C4-2B (cell line): ENCODE data around the gene IFT81.
"Not testable (repeated sequence)": the region's sequence is repeated elsewhere in the genome, so short reads cannot be mapped to it uniquely, and the experiment has no call there.

ENCODE experiments used
- H3K27ac ChIP-seq: fragments of 450-650 bp; 2 replicates; pipeline ENCODE4 v1.5.1; 2017
- ZFX ChIP-seq: fragments of 450-650 bp; IDR thresholded peaks from 2 replicates; pipeline ENCODE4 v1.6.1; 2017
- TF ChIP-seq, protein P1 (sequence below): fragments of 450-650 bp; conservative IDR thresholded peaks from 2 replicates; pipeline ENCODE4 v1.5.1; 2017; ENCODE audit warnings: mild to moderate bottlenecking

Gene IFT81

DNA sequence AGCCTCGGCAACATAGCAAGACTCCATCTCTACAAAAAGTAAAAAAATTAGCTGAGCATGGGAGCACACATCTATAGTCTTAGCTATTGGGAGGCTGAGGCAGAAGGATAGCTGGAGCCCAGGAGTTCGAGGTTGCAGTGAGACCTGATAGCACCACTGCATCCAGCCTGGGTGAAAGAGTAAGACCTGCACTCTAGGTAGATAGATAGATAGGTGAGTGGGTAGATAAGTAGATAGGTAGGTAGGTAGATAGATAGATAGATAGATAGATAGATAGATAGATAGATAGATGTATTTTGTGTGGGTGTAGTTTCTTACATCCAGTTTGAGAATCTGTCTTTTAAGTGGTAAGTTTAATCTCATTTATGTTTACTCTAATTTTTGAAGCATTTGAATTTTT lies 72.8 kb downstream of the IFT81 start:
- no peak overlapping the region for H3K27ac ChIP-seq
- TF ChIP-seq ZFX, result no peak
- TF ChIP-seq, protein P1, sequence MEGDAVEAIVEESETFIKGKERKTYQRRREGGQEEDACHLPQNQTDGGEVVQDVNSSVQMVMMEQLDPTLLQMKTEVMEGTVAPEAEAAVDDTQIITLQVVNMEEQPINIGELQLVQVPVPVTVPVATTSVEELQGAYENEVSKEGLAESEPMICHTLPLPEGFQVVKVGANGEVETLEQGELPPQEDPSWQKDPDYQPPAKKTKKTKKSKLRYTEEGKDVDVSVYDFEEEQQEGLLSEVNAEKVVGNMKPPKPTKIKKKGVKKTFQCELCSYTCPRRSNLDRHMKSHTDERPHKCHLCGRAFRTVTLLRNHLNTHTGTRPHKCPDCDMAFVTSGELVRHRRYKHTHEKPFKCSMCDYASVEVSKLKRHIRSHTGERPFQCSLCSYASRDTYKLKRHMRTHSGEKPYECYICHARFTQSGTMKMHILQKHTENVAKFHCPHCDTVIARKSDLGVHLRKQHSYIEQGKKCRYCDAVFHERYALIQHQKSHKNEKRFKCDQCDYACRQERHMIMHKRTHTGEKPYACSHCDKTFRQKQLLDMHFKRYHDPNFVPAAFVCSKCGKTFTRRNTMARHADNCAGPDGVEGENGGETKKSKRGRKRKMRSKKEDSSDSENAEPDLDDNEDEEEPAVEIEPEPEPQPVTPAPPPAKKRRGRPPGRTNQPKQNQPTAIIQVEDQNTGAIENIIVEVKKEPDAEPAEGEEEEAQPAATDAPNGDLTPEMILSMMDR, result no peak

DNA sequence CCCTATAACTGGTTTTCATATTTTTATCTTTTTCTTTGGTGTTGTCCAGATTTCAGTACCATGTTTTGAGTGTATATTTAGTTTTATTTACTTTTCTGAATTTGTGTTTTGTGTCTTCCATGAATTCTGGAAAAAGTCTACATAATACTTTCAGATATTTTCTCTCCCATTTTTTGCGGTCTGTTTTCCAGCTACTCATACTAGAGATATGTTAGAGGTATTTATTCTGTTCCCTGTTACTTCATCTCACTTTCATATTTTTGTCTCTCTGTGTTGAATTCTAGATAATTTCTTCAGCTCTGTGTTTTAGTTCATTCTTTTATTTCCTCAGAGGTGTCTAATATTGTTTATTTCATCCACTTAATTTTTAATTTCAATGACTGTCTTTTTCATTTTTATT lies 74.2 kb downstream of the IFT81 start:
- no peak overlapping the region for H3K27ac ChIP-seq
- TF ChIP-seq, protein P1, result no peak
- no peak for TF ChIP-seq ZFX

DNA sequence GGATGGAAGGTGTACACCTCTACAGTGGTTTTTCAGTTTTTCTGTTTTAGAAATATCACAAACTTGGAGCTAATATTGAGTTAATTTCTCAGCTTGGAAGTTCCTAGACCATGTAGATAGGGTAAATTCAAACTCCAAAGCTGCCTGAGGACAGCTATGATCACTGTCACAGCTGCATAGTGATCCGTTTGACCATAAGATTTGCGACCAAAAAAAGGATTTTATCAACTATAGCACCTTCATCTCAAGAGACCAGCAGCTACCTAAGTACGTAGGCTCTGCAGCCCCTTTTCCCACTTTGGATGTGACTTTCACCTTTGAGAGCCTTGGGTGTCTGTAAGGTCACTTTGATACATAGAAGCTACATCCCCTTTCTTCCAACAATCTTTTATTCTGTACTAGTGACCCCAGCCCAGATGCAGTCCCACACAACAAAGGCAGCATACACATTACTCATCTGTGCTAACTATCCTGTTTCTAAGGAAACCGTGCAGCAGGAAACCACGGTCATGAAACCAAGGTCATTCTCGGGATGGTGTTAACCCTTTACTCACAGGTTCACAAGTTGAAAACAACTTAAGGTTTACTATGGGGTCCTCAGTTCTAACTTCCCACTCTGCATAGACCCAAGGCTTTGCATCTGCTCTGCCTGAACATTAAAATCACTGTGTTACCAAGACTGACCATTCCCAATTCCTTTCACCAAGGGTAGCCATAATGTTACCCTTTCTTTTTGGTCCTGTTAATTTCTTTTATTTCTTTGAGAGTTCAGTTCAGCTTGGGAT lies 75.4 kb downstream of the IFT81 start:
- no peak for TF ChIP-seq ZFX
- TF ChIP-seq, protein P1, result no peak
- H3K27ac ChIP-seq, result no peak overlapping the region

DNA sequence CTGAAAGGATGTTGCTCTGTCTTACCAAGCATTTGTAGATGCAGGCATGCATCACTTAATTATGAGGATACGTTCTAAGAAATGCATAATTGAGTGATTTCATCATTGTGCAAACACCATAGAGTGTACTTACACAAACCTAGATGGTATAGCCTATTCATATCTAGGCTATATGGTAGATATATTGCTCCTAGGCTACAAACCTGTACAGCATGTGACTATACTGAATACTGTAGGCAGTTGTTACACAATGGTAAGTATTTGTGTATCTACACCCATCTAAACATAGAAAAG lies 75.9 kb downstream of the IFT81 start:
- H3K27ac ChIP-seq, result no peak overlapping the region
- TF ChIP-seq, protein P1, result no peak
- no peak for TF ChIP-seq ZFX

DNA sequence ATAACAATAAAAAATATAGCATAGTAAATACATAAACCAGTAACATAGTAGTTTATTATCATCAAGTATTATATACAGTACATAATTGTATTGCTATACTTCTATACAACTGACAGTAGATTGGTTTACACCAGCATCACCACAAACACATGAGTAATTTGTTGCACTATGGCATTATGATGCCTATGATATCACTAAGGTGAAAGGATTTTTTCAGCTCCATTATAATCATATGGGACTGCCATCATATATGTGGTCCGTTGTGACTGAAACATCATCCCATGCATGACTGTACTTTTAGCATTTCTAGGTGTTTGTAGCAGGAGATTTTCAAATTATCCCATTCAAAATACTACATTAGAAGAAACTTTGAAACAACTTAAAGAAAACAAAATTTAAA lies 77.8 kb downstream of the IFT81 start:
- no peak overlapping the region for H3K27ac ChIP-seq
- TF ChIP-seq, protein P1, result no peak
- no peak for TF ChIP-seq ZFX

DNA sequence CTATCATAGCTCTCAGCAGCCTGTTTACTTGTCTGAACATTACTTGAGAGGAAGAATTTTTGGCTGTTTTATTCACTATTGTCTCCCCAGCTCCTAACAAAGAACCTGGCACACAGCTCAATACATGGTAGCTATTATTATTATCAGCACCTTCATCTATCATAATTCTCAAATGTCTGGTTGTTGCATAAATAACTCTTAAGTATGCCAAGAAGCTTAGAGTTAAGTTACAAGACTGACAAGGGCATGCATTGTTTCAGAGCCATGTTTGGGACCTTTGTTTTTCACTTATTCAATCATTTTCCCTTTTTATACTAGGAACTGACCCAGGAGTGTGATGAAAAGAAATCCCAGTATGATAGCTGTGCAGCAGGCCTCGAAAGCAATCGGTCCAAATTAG lies 79.4 kb downstream of the IFT81 start:
- H3K27ac ChIP-seq, result no peak overlapping the region
- TF ChIP-seq, protein P1, result no peak
- TF ChIP-seq ZFX, result no peak

DNA sequence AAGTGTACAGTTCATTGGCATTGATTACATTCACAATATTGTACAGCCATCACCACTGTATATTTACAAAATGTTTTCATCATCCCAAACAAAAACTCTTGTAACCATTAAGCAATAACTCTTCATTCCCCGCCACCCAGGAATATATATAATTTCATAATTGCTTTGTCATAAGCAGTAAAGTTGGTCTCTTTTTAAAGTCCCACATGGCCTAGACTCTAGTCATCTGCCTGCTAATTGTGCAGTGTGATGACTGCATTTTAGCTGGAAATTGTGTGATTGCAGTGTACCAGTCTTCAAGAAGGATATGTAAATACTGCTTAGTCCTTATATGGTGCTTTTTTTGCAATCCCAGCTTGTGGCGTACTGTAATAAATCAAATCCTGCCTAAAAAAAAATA lies 81.8 kb downstream of the IFT81 start:
- H3K27ac ChIP-seq, result no peak overlapping the region
- TF ChIP-seq ZFX, result no peak
- TF ChIP-seq, protein P1, result no peak

DNA sequence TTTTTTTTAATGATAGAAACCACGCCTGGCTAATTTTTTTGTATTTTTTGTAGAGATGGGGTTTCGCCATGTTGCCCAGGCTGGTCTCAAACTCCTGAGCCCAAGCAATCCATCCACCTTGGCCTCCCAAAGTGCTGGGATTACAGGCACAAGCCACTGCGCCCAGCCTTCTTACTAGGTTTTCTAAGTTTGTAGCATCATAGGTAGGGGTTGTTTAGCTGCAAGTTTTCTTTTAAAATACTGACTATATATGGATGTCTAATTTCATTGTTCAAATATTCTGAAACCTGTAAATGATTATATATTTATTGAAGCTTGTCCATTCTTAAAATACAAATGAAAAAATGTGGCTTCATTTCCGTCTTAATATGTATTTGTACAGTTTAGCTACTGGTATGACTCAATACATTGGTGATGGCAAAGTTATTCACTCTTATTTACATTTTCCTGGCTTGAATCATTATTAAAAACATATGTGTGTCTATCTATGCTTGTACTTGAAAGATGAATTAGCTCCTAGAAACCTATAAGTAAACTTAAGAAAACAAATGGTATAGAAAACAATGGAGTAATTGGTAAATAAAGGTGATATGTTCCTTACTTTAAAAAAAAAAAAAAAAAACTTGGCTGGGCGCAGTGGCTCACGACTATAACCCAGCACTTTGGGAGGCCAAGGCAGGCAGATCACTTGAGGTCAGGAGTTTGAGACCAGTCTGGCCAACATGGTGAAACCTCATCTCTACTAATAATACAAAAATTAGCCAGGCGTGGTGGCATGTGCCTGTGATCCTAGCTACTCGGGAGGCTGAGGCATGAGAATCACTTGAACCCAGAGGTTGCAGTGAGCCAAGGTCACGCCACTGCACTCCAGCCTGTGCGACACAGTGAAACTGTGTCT lies 87.7 kb downstream of the IFT81 start:
- not testable (repeated sequence) for H3K27ac ChIP-seq
